PFSK-1 (cell line): ENCODE measurements around the gene ASB13.

ENCODE experiments used
- FOXP2 ChIP-seq: optimal IDR thresholded peaks from 2 replicates; pipeline ENCODE3; 2011; ENCODE audit warnings: borderline replicate concordance, control low read depth, inconsistent platforms; ENCODE audit not compliant: insufficient read depth; ENCODE audit errors: extremely low read length, extremely low read depth
- POLR2AphosphoS5 ChIP-seq: IDR thresholded peaks from 2 replicates; pipeline ENCODE4 v1.6.1; 2012; ENCODE audit warnings: low read depth, mild to moderate bottlenecking, control low read depth, low read length, moderate library complexity
- SIN3A ChIP-seq: IDR thresholded peaks from 2 replicates; pipeline ENCODE4 v1.6.1; 2012; ENCODE audit warnings: mild to moderate bottlenecking, low read length, moderate library complexity, borderline replicate concordance; ENCODE audit not compliant: insufficient read depth
- TAF1 ChIP-seq: IDR thresholded peaks from 2 replicates; pipeline ENCODE4 v1.6.1; 2012; ENCODE audit warnings: low read length, control low read depth, borderline replicate concordance; ENCODE audit not compliant: insufficient read depth
- TF ChIP-seq, protein P1 (sequence below), 2 experiments: IDR thresholded peaks; 2 replicates each; pipeline versions ENCODE4 v1.6.1 to v1.8.0; 2011 to 2012; ENCODE audit warnings: low read depth in 2 of 2, low read length in 2 of 2, control low read depth in 1 of 2, inconsistent platforms in 1 of 2, mild to moderate bottlenecking in 1 of 2, moderate library complexity in 1 of 2; ENCODE audit not compliant: insufficient read depth in 1 of 2

The ASB13 gene

GRCh38 chr10:5643346-5644067 is 22.9 kb downstream of the ASB13 start:
- TF ChIP-seq SIN3A = no peak
- no peak for TF ChIP-seq FOXP2
- TF ChIP-seq, protein P1, sequence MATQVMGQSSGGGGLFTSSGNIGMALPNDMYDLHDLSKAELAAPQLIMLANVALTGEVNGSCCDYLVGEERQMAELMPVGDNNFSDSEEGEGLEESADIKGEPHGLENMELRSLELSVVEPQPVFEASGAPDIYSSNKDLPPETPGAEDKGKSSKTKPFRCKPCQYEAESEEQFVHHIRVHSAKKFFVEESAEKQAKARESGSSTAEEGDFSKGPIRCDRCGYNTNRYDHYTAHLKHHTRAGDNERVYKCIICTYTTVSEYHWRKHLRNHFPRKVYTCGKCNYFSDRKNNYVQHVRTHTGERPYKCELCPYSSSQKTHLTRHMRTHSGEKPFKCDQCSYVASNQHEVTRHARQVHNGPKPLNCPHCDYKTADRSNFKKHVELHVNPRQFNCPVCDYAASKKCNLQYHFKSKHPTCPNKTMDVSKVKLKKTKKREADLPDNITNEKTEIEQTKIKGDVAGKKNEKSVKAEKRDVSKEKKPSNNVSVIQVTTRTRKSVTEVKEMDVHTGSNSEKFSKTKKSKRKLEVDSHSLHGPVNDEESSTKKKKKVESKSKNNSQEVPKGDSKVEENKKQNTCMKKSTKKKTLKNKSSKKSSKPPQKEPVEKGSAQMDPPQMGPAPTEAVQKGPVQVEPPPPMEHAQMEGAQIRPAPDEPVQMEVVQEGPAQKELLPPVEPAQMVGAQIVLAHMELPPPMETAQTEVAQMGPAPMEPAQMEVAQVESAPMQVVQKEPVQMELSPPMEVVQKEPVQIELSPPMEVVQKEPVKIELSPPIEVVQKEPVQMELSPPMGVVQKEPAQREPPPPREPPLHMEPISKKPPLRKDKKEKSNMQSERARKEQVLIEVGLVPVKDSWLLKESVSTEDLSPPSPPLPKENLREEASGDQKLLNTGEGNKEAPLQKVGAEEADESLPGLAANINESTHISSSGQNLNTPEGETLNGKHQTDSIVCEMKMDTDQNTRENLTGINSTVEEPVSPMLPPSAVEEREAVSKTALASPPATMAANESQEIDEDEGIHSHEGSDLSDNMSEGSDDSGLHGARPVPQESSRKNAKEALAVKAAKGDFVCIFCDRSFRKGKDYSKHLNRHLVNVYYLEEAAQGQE (IDR thresholded peaks at IDR 0.05; ENCODE audit: insufficient read depth in 1 of 2, low read depth in 2 of 2, low read length in 2 of 2) = no peak
- TF ChIP-seq POLR2AphosphoS5 = no peak
- no peak for TF ChIP-seq TAF1

GRCh38 chr10:5641501-5641900 is 24.9 kb downstream of the ASB13 start:
- TF ChIP-seq FOXP2 (no peak), TAF1 (no peak), SIN3A (no peak), POLR2AphosphoS5 (no peak)
- TF ChIP-seq, protein P1 (IDR thresholded peaks at IDR 0.05; ENCODE audit: insufficient read depth in 1 of 2, low read depth in 2 of 2, low read length in 2 of 2) = no peak

- no peak for TF ChIP-seq POLR2AphosphoS5
- TF ChIP-seq SIN3A = no peak
- TF ChIP-seq, protein P1 (IDR thresholded peaks at IDR 0.05; ENCODE audit: insufficient read depth in 1 of 2, low read depth in 2 of 2, low read length in 2 of 2) = no peak
These were observed 25.9 kb downstream of the ASB13 start for GRCh38 chr10:5640501-5640900.

DNA sequence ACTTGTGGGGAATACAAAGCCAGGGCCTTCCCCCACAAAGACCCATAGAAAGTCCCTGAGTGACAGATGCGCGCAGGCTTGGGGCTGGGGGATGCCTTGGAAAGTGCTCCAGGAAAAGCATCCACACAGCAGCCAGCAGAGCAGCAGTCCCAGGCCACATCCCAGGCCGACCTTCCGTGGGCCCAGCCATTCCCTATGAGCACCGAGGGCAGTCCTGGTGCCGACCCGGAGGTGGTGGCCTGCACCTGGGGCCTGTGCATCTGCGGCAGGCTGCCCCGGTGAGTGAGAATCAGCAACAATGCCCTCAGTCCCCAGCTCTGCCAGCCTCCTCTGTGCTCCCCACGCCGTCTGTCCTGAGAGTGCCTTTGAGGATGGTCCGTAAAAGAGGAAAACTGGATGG is 26.4 kb downstream of the ASB13 start:
- TF ChIP-seq POLR2AphosphoS5 = no peak
- no peak for TF ChIP-seq SIN3A
- TF ChIP-seq FOXP2 = no peak
- TF ChIP-seq TAF1 = no peak
- TF ChIP-seq, protein P1 (IDR thresholded peaks at IDR 0.05; ENCODE audit: insufficient read depth in 1 of 2, low read depth in 2 of 2, low read length in 2 of 2) = no peak
